Measurements from ENCODE around the gene XXYLT1.
A peak's percentile ranks its signal among the peaks of the same experiment; 100 is the strongest.

XXYLT1 gene

DNA sequence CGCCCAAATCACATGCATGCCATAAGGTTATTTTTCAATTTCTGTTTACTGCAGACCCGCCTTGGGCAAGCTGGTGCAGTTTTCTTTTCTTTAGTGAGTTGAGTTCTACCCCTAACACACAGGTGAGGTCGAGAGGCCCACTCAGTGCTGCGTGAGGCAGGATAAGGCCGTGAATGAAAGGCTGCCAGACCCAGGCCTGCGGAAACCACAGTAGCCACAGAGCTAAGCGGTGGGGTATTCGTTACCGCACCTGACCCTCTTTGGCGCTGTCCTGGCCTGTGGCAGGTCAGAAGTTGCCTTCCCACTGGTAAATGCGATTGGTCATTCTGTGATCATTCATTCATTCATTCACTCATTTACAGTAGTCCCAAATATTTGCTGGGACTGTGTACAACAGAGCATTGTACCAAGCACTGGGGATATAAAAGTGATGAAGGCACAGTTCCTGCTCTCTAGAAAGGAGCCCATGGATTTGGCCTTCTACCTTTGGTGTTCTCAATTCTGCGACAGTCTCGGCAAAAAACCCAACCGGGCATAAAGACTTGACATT is 144.8 kb downstream of the XXYLT1 start:
- no peak for DNase-seq

DNA sequence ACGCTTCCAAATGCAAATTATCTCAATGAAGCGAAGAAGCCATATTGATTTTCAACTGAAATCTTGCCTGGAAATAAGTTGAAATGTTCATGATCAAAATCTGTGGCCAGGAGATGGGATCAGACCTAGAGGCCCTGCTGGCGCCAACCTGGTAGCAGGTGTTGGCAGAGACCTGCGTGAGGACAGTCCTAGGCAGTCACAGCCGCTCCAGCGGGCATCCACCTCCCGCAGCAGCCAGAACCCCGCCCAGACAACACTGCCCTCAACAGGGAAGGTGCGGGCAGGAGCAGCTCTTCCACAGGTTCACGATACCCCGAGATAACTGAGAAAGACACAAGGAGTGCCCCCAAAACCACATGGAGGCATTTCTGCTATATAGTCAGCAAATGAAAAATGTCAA is 145.3 kb downstream of the XXYLT1 start:
- DNase-seq = no peak

DNA sequence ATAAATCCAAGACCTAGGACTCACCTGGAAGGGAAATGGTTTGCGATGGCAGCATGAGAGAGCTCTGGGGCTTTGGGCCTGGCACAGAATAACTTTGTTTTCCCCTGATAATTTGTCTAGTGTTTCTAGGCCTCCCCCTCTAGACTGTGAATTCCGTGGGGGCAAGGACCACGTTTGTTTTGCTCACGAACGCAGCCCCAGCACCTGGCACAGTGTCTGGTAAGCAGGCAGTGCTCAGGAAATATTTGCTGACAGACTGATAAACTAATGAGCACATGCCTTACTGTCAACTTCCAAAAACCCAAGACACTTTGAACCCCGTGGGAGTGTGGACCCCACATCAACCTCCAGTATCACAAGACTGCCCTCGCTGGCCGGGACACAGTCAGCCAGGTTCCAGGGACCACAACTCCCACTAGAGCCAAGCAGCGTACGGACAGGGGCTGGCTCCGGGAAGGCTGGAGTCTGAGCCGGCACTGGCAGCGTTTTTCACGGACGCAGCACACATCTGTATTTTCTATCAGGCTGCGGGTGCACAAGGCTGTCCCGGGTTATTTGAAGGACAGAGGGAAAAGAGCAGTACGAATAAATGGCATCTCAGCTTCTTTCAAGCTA is 146.5 kb downstream of the XXYLT1 start:
- no peak for DNase-seq

DNA sequence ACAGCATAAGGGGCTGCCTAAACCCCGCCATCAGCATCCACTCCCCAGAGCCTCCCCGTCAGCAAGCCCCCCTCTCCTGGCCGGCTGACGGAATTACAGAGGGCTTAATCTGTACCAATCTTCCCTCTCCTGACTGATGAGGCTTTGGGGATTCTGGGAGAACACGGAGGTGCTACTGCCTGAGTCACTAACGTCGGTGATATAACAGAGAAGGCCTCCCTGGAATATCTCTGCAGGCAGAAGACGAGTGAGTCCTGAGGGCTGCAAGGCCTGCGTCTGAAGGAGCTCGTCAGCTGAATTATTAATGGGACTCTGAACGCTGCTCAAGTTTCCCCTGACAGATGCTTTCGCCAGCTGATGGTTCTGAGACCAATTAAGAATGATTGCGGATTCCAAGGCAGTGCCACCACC is 147.7 kb downstream of the XXYLT1 start:
- peak; percentile 80 for DNase-seq

DNA sequence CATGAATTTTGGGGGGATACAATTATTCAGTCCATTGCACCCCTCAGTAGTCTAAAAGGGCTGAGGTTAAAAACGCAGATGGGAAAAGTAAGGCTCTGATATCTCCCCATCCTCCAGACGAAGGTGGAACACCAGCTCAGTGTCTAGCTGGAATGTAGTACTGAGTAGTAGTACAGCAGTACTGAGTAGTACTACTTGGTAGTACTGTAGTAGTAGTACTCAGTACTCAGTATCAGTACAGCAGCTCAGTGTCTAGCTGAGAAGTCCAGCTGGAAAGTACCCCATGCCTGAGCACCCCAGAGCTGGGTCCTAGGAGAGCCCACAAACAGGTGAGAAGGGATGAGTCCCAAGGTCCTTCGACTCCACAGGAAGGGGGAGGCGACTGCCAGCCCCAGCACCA is 148.7 kb downstream of the XXYLT1 start:
- no peak for DNase-seq

DNA sequence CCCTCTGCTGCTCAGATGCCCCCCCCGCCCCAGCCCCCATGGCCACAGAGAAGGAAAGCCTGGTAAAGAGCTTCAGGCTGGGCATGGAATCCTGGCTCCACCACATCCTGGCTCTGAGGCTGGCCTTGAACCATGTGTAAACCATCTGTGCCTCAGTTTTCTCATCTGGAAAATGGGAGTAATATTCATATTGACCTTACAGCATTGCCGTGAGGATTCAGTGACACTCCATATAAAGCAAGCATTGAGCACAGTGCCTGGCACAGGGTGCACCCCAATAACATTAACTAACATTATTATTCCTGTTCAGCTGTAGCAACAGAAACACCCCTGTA is 150.7 kb downstream of the XXYLT1 start:
- DNase-seq = no peak

DNA sequence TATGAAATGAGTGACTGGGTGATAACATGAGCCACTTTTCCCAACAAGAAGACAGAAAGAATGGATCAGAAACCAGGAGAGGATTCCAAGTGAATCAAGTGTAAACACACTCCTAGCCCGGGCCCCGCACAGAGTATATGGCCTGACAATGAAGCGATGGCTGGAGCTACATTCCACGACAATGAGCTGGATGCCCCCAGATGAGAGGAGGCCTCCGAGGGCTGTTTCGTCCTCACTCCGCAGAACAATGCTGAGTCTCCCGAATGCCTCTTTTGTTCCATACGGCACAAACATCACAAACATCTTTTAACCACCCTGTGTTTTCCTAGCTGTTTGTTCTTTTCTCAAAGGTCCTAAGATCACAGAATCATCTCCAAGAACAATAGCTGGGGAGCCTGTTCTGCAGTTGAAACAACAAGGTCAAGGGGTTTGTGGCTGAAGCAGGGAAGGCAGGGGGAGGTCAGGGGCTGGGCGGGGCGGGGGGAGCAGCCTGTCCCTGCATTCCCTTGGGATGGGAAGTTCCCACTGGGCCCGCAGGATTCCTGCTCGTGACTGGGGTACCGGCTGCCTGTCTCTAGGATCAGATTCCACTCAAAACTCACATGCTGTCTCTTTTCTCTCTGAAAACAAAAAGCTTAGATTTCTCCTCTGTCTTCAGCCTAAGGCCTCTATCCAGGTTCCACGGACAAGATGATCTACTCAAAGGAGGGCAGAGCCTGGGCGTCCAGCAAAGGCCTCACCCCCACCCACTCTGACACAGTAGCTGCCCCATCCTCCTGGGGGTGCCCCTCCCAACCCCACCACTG is 151.3 kb downstream of the XXYLT1 start:
- DNase-seq = peak; percentile 89

DNA sequence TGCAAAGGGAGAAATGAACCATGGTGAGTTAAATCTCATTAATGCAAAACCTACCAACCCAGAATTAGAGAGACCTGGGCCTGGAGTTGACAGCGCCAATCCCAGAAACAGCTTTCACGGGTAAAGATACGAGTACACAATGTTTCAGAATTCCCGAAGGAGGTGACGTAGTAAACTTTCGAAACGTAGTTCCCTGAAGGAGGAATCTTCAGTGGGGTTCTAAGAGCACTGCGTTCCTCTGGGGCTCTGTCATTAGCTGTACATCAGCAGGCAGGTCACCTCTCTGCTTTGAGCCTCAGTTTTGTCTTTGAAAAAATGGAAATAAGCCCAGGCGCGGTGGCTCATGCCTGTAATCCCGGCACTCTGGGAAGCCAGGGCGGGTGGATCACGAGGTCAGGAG is 152.3 kb downstream of the XXYLT1 start:
- no peak for DNase-seq

DNA sequence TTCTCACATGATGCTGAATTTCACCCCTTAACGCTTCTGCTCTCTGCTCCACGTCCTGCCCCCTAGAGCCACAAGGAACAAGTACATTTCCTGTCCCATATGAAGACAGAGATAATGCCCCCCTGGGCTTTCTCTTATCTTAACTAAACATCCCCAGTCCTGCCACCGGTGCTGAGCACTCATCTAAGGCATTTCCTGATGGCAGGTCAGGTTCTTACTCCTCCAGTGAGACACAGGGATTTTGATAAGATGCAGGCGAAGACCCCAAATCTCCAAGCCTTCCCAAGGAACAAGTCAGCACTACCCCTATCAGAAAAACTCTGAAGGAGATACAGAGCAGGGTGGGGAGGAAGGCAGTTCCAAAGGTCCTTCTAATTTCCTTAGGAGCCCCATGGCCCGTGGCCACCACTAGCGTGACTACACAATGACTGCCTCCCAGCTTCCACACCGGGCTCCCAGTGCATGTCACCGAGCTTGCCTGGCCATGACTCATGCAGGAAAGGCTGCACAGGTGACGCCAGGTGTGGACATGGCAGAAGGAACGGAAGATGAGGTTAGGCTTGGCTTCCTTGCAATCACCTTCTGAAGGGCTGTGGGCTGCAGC is 152.9 kb downstream of the XXYLT1 start:
- DNase-seq = no peak

DNA sequence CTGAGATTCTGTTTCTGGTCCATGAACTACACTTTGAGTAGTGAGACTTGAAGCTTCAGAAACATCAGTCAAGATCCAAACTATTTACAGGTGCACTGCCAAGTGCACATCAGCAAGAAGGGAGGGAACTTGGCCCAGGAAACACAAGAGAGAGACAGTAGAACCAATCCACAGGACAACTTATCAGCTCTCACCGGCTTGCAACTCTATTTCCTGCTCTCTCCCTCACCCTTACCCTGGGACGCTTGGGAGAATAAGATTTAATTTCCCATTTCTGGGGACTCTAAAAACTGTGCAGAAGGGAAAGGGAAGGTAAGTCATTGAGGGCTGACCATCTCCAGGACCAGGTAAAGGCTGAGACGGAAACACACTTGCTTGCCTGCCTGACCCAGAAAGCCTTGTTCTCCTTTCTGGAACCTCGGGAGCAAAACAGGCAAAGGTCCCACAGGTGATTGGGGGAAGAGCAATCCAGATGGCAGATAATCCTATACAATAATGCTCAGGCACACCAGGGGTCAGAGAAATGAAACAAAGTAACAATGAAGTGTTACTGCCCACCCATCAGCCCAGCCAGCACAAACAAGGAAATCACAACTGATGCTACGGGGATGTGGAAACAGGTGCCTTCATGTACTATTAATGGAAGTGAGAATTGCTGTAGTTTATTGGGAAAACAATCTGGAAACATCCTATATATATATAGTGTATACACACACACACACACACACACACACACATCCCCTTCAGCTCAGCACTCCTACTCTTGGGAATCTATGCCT is 154.4 kb downstream of the XXYLT1 start:
- no peak for DNase-seq

DNA sequence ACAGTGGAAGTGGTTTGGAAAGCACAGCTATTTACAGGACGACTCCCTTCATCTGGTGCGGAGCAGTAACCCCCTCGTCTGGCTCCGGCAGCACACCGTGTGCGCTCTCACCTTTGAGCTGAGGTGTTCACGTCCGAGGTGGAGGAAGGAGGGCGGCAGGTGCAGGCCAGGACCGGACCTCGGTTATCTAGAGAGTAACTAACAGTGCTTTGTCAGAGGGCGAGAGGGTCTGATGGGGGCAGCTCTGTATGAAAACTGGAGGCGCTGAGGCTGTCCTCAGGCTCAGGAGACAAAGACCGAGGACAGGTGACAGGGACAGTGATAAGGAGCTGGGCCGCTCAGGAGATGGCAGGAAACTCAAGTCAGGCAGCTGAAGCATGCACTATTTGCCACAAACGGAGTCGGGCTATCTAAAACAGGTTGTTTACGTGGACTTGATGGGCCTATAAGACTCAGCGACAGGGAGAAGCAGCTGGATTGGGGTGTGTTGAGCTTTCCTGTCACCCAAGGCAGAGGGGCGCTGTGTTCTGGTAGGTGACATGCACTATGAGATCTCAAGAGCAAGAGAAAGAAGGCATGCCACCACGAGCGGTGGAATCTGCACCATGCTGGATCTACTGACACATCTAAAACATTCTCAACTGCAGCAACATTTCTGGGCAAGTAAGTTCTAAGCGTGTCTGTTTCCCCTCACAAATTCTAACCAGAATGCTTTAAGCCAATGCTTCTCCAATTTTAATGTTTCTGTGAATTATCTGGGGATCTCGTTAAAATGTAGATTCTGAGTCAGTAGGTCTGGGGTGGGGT is 155.2 kb downstream of the XXYLT1 start:
- no peak for DNase-seq

DNA sequence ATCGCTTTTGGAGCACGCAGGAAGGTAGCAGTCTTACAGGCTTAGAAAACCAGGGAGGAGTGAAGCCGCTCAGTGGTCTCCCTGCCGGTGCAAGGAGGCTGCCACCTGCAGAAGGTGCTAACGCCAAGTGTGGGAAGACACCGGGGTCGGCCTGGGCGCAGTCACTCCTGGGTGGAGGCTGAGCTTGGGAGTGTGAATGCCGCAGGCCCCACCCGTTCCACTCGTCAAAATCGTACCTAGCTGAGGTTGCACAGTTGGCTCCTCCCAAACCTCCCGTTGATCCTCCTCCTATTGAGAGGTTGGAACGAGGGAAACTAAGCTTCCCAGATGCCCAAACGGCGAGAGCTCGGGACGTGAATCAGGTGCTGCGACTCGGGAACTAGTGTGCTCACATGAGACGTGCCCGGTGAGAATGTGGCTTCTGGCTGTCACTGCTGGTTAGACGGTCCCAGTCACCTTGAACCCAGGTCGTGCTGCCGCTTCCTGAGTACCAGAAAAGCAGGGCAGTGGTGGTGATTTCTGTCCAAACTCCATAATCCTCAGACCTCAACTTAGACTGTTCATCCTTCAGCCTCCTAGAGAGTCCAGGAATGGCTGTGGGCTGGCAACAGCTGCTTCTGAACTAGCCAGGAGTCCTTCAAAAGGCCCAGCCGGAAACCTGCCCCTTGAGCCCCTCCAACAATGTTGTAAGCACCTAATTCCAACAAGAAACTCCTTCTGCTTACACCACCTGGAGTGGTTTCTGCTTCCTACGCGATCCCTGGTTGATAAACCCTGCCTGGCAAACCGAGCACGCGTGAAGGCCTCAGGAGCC is 156.0 kb downstream of the XXYLT1 start:
- DNase-seq = no peak

DNA sequence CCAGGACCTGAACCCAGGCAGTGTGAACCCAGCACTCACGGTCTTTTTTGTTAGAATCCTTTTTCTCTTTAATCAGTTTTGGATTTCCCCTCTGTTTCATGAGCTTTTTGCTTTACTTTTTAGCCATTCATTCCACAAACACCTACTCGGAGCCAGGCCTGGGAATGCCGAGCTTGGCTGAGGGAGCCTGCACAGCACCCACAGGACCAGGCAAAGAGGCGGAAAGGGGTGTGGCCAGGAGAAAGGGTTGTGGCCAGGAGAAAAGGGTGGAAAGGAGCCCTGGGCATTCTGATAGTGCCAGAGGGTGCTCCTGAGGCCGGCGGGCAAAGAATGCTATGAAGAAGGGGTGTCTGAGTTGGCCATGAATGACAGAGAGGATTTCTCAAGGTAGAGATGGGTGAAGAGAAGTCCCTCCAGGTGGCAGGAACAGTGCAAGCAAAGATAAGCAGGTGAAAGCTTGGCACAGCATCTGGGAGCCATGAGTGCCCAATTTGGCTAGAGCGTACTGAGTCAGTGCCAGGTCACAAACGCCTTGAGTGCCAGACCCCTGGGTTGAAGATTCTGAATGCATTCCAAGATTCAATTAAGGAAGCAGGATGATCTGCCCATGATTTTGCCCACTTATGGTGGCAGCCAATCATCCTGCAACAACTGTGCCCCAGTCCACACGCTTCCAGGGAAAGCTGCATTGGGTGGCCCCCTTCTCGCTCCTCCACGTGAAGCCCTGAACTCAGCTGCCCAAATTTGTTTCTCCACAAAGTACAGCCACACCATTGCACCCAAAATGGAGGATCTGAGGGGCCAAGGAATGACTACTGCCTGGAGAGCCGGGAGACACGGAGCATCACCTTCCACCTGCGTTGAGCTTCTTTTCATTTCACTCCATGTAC is 157.2 kb downstream of the XXYLT1 start:
- DNase-seq = no peak

DNA sequence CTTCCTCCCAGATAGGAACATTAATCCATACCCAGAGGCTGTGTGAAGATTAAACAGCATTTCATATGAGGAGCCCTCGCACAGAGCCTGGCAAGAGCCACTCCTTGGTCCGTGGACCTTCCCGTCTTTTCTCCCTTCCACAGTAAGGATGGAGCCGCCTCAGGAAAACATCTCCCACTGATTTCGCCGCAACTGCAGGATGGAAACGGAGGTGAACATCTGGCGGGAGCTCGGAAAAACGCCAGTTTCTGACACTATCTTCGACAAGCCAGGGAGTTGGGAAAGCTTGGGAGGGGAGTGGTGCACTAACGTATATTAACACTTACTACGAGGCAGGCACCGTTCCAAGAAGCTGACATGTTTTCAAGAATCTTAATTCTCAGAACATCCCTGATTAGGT is 157.9 kb downstream of the XXYLT1 start:
- DNase-seq = peak; percentile 21

DNA sequence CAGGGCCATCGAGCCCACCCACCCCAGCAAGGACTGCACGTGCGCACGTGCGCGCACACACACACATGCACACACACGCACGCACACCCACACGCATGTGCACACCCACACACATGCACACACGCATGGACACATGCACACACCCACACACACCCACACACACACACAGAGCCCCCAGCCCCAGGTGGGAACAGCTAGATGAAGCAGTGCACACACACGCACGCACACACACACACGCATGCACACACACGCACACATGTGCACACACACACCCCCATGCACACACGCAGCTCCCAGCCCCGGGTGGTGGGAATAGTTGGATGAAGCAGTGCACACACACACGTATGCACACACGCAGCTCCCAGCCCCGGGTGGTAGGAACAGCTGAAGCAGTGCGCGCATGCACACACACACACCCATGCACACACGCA is 158.6 kb downstream of the XXYLT1 start:
- no peak for DNase-seq

DNA sequence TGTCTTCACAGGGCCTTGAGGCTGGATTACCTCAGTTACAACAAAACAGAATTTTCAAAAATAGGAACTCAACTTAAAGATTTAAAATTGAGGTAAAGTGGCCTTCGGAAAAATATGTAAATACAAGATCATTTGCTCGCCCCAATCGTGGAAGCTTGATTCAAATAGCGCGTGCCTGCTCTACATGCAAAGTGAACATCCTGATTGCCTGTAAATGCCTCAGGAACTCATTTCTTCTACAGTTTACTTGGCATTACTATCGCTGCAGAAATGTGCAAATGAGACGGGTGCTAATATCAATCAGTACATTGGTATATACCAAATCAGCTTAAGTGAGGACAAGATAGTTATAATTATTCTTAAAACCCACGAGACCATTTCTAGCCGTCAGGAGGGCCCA is 159.2 kb downstream of the XXYLT1 start:
- no peak for DNase-seq

DNA sequence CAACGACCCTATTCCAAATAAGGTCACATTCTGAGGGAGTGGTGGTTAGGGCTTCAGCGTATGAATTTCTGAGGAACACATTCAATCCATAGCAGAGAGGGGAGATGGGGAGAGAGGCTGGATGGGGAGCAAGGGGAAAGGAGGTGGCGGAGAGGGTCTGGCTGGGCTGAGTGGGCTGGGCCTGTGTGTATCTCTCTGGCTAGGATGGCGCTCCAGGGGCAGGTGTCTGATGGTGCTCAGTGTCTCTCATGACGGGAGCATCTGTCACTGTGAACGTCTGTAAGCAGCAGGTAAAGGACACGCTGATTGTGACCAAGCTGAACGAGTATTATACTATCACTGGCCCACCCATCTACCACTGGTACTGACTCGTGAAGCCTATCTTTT is 159.6 kb downstream of the XXYLT1 start:
- DNase-seq = no peak

DNA sequence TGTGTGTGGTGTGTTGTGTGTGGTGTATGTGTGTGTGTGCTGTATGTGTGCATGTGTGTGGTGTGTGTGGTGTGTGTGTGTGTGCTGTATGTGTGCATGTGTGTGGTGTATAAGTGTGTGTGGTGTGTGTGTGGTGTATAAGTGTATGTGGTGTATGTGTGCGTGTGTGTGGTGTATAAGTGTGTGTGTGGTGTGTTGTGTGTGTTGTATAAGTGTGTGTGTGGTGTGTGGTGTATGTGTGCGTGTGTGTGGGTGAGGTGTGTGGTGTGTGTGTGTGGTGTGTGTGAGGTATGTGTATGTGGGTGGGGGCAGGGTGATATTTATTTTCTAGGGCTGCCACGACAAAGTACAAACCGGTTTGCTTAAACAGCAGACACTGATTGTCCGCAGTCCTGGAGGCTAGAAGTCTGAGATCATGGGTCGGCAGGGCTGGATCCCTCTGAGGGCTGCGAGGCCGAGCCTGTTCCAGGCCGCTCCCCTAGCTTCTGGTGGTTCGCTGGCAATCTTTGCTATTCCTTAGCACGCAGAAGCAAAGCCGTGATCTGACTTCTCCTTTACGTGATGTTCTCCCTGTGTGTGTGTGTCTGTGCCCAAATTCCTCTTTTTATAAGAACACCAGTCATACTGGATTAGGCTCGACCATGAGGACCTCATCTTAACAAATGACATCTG is 160.2 kb downstream of the XXYLT1 start:
- DNase-seq = peak; percentile 15

DNA sequence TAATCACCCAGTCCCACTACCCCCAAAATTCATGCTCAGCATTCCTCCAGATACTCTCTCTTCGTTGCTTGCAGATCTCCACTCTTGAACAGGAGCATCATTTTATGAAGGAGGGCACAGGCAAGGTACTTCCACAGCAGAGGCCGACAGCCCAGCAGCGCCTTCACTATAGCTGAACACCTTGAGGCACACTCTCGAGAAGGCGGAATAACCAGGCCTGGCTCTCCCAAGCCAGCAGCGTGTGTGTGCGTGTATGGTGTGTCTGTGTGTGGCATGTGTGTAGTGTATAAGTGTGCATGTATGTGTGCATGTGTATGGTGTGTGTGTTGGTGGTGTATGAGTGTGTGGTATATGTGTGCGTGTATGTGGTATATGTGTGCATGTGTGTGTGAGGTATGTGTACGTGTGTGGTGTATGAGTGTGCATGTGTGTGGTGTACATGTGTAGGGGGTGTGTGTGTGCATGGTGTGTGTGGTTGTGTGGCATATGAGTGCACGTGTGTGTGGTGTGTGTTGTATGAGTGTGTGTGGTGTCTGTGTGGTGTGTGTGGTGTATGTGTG is 161.8 kb downstream of the XXYLT1 start:
- no peak for DNase-seq

DNA sequence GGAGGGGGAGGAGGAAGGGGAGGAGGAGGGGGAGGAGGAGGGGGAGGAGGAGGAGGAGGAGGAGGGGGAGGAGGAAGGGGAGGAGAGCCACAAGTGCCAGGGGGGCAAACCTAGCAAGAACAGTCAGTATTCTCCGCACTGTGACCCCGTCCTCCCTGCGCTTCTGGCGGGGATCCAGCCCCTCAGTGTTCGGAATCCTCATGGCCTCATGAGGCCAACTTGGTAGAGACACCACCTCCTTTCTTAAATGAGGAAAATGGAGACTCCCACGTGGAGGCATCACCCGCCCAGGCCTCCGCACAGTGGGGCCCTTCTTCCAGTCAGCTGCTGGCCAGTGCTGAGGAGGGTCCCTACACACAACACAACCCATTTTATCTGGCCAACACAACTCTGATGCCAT is 163.4 kb downstream of the XXYLT1 start:
- no peak for DNase-seq

Data from fibroblast of skin of right quadriceps (primary cell).